GM23338 (cell line): ENCODE results near the gene HDDC3. TPM values are rescaled to one million over a fixed set of nuclear protein-coding genes. Genes with fewer than 3 reads are reported as not detected.

Source experiments
- ATAC-seq: fragments of 200-7000 bp; cut with Tn5 transposase; 3 replicates; pipeline ENCODE4 v1.9.1; 2020
- DNase-seq: peaks from one replicate; pipeline ENCODE4 v3.0.0-alpha.2; 2015; ENCODE audit warnings: low spot score
- H2AFZ ChIP-seq: fragments of 200-600 bp; sonication (generic); 2 replicates; pipeline ENCODE4 v1.8.0; 2016; ENCODE audit warnings: antibody characterized with exemption, mild to moderate bottlenecking, moderate library complexity
- H3F3A ChIP-seq: fragments of 200-600 bp; sonication (generic); replicated peaks from 2 replicates; pipeline ENCODE4 v1.8.0; 2017; ENCODE audit warnings: antibody characterized with exemption, mixed run types, low read depth
- H3K27ac ChIP-seq: fragments of 200-600 bp; sonication (generic); 2 replicates; pipeline ENCODE4 v1.6.1; 2016; ENCODE audit warnings: low read depth
- H3K27me3 ChIP-seq: fragments of 200-600 bp; sonication (generic); 2 replicates; pipeline ENCODE4 v1.8.0; 2016; ENCODE audit warnings: mild to moderate bottlenecking, mixed run types, moderate library complexity; ENCODE audit not compliant: insufficient read depth
- H3K36me3 ChIP-seq: fragments of 200-600 bp; sonication (generic); 2 replicates; pipeline ENCODE4 v1.8.0; 2016; ENCODE audit warnings: mild to moderate bottlenecking; ENCODE audit not compliant: insufficient read depth
- H3K4me1 ChIP-seq: fragments of 200-600 bp; sonication (generic); 2 replicates; pipeline ENCODE4 v1.8.0; 2016; ENCODE audit warnings: mild to moderate bottlenecking, moderate library complexity; ENCODE audit not compliant: insufficient read depth
- H3K4me2 ChIP-seq: fragments of 200-600 bp; sonication (generic); 2 replicates; pipeline ENCODE4 v1.7.1; 2017; ENCODE audit warnings: mixed run types
- H3K4me3 ChIP-seq: fragments of 200-600 bp; sonication (generic); 2 replicates; pipeline ENCODE4 v1.6.1; 2016; ENCODE audit warnings: mixed run types
- H3K79me2 ChIP-seq: fragments of 200-600 bp; sonication (generic); replicated peaks from 2 replicates; pipeline ENCODE4 v1.8.0; 2017; ENCODE audit warnings: mild to moderate bottlenecking; ENCODE audit not compliant: insufficient read depth
- H3K9me2 ChIP-seq: fragments of 200-600 bp; sonication (generic); 2 replicates; pipeline ENCODE4 v1.8.0; 2017; ENCODE audit not compliant: insufficient read depth
- H4K20me1 ChIP-seq: fragments of 200-600 bp; sonication (generic); replicated peaks from 2 replicates; pipeline ENCODE4 v1.8.0; 2017; ENCODE audit warnings: mild to moderate bottlenecking; ENCODE audit not compliant: insufficient read depth
- H3K27ac Mint-ChIP-seq: 2 replicates; pipeline ENCODE4 v1.8.0; 2020; ENCODE audit warnings: inconsistent platforms, mild to moderate bottlenecking, moderate library complexity, mixed read lengths
- H3K27me3 Mint-ChIP-seq: 3 replicates; pipeline ENCODE4 v1.8.0; 2022; ENCODE audit warnings: low read depth, mild to moderate bottlenecking, moderate library complexity, mixed read lengths, inconsistent platforms; ENCODE audit not compliant: insufficient read depth, poor library complexity
- H3K36me3 Mint-ChIP-seq: 3 replicates; pipeline ENCODE4 v1.8.0; 2021; ENCODE audit warnings: low read depth, mild to moderate bottlenecking, inconsistent platforms, moderate library complexity, mixed read lengths
- H3K4me1 Mint-ChIP-seq: 3 replicates; pipeline ENCODE4 v1.8.0; 2020; ENCODE audit warnings: mild to moderate bottlenecking, inconsistent platforms, mixed read lengths
- H3K4me3 Mint-ChIP-seq: 3 replicates; pipeline ENCODE4 v1.8.0; 2021; ENCODE audit warnings: moderate library complexity, mild to moderate bottlenecking, inconsistent platforms, mixed read lengths
- H3K9me3 Mint-ChIP-seq: 3 replicates; pipeline ENCODE4 v1.8.0; 2020; ENCODE audit warnings: moderate library complexity, mild to moderate bottlenecking, inconsistent platforms, mixed read lengths
- CREB1 ChIP-seq: fragments of 250-450 bp; sonication (Bioruptor Pico); IDR thresholded peaks from 2 replicates; pipeline ENCODE4 v1.5.0; 2020; ENCODE audit warnings: low read depth, mild to moderate bottlenecking, moderate library complexity
- CTCF ChIP-seq, 2 experiments: fragments of 200-600 bp in 1 of 2; sonication (generic) in 1 of 2; conservative IDR thresholded peaks; 2 replicates each; pipeline versions ENCODE4 v1.5.1 to v1.6.1; 2016 to 2017; ENCODE audit warnings: antibody characterized with exemption in 2 of 2, low read depth in 2 of 2, mild to moderate bottlenecking in 2 of 2, moderate library complexity in 1 of 2
- ETS1 ChIP-seq: IDR thresholded peaks from 2 replicates; pipeline ENCODE4 v1.6.1; 2016; ENCODE audit warnings: antibody characterized with exemption
- EZH2 ChIP-seq: fragments of 200-600 bp; sonication (generic); IDR thresholded peaks from one replicate; pipeline ENCODE4 v1.8.0; 2017; ENCODE audit warnings: antibody characterized with exemption, mild to moderate bottlenecking, low read depth; ENCODE audit not compliant: unreplicated experiment
- EZH2phosphoT487 ChIP-seq: fragments of 200-600 bp; sonication (generic); IDR thresholded peaks from one replicate; pipeline ENCODE4 v1.8.1; 2018; ENCODE audit warnings: antibody characterized with exemption; ENCODE audit not compliant: unreplicated experiment
- JUNB ChIP-seq: IDR thresholded peaks from one replicate; pipeline ENCODE4 v1.6.1; 2016; ENCODE audit warnings: antibody characterized with exemption; ENCODE audit not compliant: unreplicated experiment
- POLR2AphosphoS5 ChIP-seq: IDR thresholded peaks from 2 replicates; pipeline ENCODE4 v1.6.1; 2016; ENCODE audit warnings: antibody characterized with exemption, low read depth
- STAT1 ChIP-seq: IDR thresholded peaks from one replicate; pipeline ENCODE4 v1.6.1; 2016; ENCODE audit warnings: antibody characterized with exemption; ENCODE audit not compliant: unreplicated experiment
- ZNF114 ChIP-seq: fragments of 250-450 bp; sonication (Bioruptor Pico); IDR thresholded peaks from 2 replicates; pipeline ENCODE4 v1.5.0; 2020; ENCODE audit warnings: mild to moderate bottlenecking, moderate library complexity
- ZNF331 ChIP-seq: fragments of 250-450 bp; sonication (Bioruptor Pico); IDR thresholded peaks from 2 replicates; pipeline ENCODE4 v1.5.0; 2020; ENCODE audit warnings: low read depth, mild to moderate bottlenecking, moderate library complexity
- polyA plus RNA-seq: library from polyadenylated mRNA; unstranded; fragments of >200 nt; fragmentation: Nextera tagmentation; extraction: Ambion mirVana; gene quantifications from 2 replicates; pipeline ENCODE4 v1.2.1, GENCODE V29; 2016
- total RNA-seq: library from RNA; depleted of rRNA; stranded (reverse); fragments of >200 nt; shearing (Covaris generic); gene quantifications from 2 replicates; pipeline ENCODE4 v1.2.3, GENCODE V29; 2014
- TF ChIP-seq, protein P1 (sequence below): IDR thresholded peaks from one replicate; pipeline ENCODE4 v1.6.1; 2018; ENCODE audit warnings: antibody characterized with exemption; ENCODE audit not compliant: unreplicated experiment

Gene HDDC3
- total and polyA plus RNA-seq, 2 experiments from 2014 or later = 17.4 to 19.0 TPM

DNA sequence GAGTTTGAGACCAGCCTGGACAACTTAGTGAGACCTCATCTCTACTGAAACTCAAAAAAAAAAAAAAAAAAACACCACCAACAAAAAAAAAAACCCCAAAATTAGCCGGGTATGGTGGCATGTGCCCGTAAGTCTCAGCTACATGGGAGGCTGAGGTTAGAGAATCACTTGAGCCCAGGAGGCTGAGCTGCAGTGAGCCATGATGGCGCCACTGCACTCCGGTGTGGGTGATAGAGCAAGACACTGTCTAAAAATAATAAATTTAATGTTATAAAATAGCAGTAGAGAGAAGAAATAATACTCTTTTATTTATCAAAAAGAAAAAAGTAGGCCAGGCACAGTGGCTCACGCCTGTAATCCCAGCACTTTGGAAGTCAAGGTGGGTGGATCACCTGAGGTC is 39.8 kb upstream of the HDDC3 start (continued):
- TF ChIP-seq CTCF (conservative IDR thresholded peaks at IDR 0.05; ENCODE audit: low read depth in 2 of 2) (no peak), EZH2phosphoT487 (no peak), STAT1 (no peak), ZNF331 (no peak), EZH2 (no peak), ETS1 (no peak)

GRCh38 chr15:90970274-90970673 is 37.9 kb upstream of the HDDC3 start:
- peaks cover 79% of the 10 kb centered on the region for H3K36me3 Mint-ChIP-seq
- Histone ChIP-seq H3K9me2 (no peaks in the 10 kb centered on the region), H3K4me1 (no peaks in the 10 kb centered on the region), H3K36me3 (peaks cover 82% of the 10 kb centered on the region), H4K20me1 (peaks cover 14% of the 10 kb centered on the region), H3K27me3 (no peaks in the 10 kb centered on the region), H3K4me3 (no peak overlapping the region), H3K27ac (no peak overlapping the region), H3K4me2 (no peak overlapping the region), H3K79me2 (no peaks in the 10 kb centered on the region; the same call in 1 of the 2 replicates), H2AFZ (no peak overlapping the region), H3F3A (peaks cover 6% of the 10 kb centered on the region; the same call in 1 of the 2 replicates)
- no peaks in the 10 kb centered on the region for H3K9me3 Mint-ChIP-seq
- ATAC-seq = no peak
- H3K27ac Mint-ChIP-seq = no peak overlapping the region
- no peaks in the 10 kb centered on the region for H3K4me1 Mint-ChIP-seq
- H3K4me3 Mint-ChIP-seq = no peak overlapping the region
- DNase-seq = no peak
- H3K27me3 Mint-ChIP-seq = peaks cover 3% of the 10 kb centered on the region
- TF ChIP-seq CTCF (conservative IDR thresholded peaks at IDR 0.05; ENCODE audit: low read depth in 2 of 2) (no peak), CREB1 (CRISPR knock-in tag) (no peak), ETS1 (no peak), STAT1 (no peak), JUNB (no peak), EZH2phosphoT487 (no peak), POLR2AphosphoS5 (no peak), ZNF114 (CRISPR knock-in tag) (no peak)
- TF ChIP-seq, protein P1, sequence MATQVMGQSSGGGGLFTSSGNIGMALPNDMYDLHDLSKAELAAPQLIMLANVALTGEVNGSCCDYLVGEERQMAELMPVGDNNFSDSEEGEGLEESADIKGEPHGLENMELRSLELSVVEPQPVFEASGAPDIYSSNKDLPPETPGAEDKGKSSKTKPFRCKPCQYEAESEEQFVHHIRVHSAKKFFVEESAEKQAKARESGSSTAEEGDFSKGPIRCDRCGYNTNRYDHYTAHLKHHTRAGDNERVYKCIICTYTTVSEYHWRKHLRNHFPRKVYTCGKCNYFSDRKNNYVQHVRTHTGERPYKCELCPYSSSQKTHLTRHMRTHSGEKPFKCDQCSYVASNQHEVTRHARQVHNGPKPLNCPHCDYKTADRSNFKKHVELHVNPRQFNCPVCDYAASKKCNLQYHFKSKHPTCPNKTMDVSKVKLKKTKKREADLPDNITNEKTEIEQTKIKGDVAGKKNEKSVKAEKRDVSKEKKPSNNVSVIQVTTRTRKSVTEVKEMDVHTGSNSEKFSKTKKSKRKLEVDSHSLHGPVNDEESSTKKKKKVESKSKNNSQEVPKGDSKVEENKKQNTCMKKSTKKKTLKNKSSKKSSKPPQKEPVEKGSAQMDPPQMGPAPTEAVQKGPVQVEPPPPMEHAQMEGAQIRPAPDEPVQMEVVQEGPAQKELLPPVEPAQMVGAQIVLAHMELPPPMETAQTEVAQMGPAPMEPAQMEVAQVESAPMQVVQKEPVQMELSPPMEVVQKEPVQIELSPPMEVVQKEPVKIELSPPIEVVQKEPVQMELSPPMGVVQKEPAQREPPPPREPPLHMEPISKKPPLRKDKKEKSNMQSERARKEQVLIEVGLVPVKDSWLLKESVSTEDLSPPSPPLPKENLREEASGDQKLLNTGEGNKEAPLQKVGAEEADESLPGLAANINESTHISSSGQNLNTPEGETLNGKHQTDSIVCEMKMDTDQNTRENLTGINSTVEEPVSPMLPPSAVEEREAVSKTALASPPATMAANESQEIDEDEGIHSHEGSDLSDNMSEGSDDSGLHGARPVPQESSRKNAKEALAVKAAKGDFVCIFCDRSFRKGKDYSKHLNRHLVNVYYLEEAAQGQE = no peak
